ENCODE measurements around the gene CAMTA1.

DNA sequence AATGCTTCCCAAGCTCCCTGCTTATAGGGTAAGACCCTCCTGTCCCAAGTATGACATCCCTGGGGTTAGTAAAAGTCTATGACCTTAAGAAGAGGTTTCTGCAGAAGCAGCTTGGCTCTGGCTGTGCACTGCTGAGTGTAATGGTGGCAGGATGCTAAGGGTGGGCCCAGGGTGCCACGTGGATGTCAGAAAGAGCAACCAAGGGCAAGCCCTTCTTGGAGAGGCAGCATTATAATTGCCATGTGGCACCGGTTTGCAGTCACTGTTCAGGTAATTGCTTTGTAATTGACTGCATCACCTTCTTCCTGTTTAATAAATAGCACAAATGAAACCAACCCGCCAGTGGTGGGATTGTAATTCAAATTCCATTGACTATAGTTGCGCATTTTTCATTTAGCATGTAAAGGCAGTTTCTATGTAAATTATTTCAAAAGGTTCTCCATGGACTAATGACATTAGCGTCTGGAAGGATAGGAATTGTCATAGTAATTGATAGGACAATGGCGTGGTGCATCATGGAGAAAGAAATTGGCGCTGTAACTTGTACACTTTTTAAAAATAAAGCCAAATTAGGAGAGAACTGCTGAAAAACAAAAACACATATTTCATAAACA, 495.2 kb downstream of the CAMTA1 start:
- TF ChIP-seq BDP1 (IDR thresholded peaks at IDR 0.05; ENCODE audit: insufficient read depth, insufficient read length), result no peak
- TF ChIP-seq, protein P1, sequence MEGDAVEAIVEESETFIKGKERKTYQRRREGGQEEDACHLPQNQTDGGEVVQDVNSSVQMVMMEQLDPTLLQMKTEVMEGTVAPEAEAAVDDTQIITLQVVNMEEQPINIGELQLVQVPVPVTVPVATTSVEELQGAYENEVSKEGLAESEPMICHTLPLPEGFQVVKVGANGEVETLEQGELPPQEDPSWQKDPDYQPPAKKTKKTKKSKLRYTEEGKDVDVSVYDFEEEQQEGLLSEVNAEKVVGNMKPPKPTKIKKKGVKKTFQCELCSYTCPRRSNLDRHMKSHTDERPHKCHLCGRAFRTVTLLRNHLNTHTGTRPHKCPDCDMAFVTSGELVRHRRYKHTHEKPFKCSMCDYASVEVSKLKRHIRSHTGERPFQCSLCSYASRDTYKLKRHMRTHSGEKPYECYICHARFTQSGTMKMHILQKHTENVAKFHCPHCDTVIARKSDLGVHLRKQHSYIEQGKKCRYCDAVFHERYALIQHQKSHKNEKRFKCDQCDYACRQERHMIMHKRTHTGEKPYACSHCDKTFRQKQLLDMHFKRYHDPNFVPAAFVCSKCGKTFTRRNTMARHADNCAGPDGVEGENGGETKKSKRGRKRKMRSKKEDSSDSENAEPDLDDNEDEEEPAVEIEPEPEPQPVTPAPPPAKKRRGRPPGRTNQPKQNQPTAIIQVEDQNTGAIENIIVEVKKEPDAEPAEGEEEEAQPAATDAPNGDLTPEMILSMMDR (IDR thresholded peaks at IDR 0.05 in 2 of 3, conservative IDR thresholded peaks at IDR 0.05 in 1 of 3; ENCODE audit: insufficient read depth in 2 of 3, low read depth in 1 of 3, low read length in 3 of 3), result no peak
- TF ChIP-seq, protein P2, sequence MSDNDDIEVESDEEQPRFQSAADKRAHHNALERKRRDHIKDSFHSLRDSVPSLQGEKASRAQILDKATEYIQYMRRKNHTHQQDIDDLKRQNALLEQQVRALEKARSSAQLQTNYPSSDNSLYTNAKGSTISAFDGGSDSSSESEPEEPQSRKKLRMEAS (CRISPR knock-in tag; IDR thresholded peaks at IDR 0.05), result no peak
- no peak for TF ChIP-seq EZH2 (IDR thresholded peaks at IDR 0.05; ENCODE audit: borderline replicate concordance, low read depth, low read length)
- no peak for TF ChIP-seq POLR2AphosphoS5 (IDR thresholded peaks at IDR 0.05; ENCODE audit: control insufficient read depth, insufficient read depth, low read depth, low read length)
- TF ChIP-seq MEF2A (IDR thresholded peaks at IDR 0.05; ENCODE audit: control insufficient read depth, low read depth, low read length), result no peak
- no peak for TF ChIP-seq YY1 (IDR thresholded peaks at IDR 0.05; ENCODE audit: borderline replicate concordance in 1 of 3, control insufficient read depth in 1 of 3, extremely low read depth in 1 of 3, insufficient read depth in 3 of 3, insufficient read length in 1 of 3, insufficient replicate concordance in 2 of 3, low read depth in 1 of 3, low read length in 2 of 3)
- TF ChIP-seq IRF2 (CRISPR knock-in tag; IDR thresholded peaks at IDR 0.05), result no peak
- TF ChIP-seq EP300 (IDR thresholded peaks at IDR 0.05; ENCODE audit: low read length), result no peak
- TF ChIP-seq SMC3 (conservative IDR thresholded peaks at IDR 0.05; ENCODE audit: insufficient read depth, low read depth, low read length), result no peak
- no peak for TF ChIP-seq CREB1 (IDR thresholded peaks at IDR 0.05)
- TF ChIP-seq CREB1 (CRISPR knock-in tag; IDR thresholded peaks at IDR 0.05), result no peak
- TF ChIP-seq POLR2AphosphoS2 (IDR thresholded peaks at IDR 0.05; ENCODE audit: low read length), result no peak
- TF ChIP-seq NUFIP1 (IDR thresholded peaks at IDR 0.05; ENCODE audit: partially characterized antibody), result no peak
